Measurements from ENCODE around the gene TOP3A. TPM values are rescaled to one million over a fixed set of nuclear protein-coding genes. Genes with fewer than 3 reads are reported as not detected.

The TOP3A gene
- total RNA-seq, 3 donors from 2014 or later: 27.9 to 39.8 (median 30.1) TPM

DNA sequence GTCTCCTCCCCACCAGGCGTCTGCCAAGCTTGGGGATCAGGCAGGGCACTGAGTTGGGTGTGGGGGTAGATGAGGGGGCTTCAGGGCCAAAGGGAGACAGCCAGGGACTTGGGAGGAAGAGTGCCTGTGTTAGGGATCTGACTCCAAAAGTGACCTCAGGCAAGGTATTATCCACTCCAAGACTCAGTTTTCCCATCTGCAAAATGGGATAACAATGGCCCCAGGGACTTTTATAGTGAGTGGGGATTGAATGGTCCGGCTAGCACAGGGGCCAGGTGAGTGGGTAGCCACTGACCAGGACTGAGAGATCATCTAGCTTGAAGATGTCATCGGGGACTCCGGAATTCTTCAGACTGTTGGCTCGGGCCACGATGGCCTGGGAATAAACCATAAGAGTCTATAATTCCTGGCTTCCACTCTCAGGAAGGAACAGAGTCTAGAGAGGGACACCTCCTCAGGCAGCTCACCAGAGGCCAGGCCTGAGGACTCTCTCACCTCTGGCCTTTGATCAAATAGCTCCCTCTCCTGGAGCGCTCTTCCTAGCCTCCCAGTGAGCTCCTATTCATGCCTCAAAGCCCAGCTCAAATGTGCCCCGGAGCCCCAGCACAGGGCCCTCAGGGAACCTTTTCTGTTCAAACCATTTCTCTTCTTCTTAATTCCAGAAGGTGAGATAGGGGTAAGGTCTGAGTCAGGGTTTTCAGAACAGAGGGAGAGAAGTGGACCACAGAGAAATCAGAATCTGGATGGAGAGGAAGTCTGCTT is 59.7 kb downstream of the TOP3A start:
- TF ChIP-seq, protein P1, sequence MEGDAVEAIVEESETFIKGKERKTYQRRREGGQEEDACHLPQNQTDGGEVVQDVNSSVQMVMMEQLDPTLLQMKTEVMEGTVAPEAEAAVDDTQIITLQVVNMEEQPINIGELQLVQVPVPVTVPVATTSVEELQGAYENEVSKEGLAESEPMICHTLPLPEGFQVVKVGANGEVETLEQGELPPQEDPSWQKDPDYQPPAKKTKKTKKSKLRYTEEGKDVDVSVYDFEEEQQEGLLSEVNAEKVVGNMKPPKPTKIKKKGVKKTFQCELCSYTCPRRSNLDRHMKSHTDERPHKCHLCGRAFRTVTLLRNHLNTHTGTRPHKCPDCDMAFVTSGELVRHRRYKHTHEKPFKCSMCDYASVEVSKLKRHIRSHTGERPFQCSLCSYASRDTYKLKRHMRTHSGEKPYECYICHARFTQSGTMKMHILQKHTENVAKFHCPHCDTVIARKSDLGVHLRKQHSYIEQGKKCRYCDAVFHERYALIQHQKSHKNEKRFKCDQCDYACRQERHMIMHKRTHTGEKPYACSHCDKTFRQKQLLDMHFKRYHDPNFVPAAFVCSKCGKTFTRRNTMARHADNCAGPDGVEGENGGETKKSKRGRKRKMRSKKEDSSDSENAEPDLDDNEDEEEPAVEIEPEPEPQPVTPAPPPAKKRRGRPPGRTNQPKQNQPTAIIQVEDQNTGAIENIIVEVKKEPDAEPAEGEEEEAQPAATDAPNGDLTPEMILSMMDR (IDR thresholded peaks at IDR 0.05): no peak
- DNase-seq (no peak), ATAC-seq (no peak)
- H3K9me3 ChIP-seq: no peaks in the 10 kb centered on the region
- peaks cover 9% of the 10 kb centered on the region for H3K4me1 ChIP-seq (ENCODE audit: low read depth)
- H3K36me3 ChIP-seq (ENCODE audit: low read depth): peaks cover 3% of the 10 kb centered on the region
- intact Hi-C loops (cut with DNase I, micrococcal nuclease): no loop called here
- no peak overlapping the region for H3K4me3 ChIP-seq

DNA sequence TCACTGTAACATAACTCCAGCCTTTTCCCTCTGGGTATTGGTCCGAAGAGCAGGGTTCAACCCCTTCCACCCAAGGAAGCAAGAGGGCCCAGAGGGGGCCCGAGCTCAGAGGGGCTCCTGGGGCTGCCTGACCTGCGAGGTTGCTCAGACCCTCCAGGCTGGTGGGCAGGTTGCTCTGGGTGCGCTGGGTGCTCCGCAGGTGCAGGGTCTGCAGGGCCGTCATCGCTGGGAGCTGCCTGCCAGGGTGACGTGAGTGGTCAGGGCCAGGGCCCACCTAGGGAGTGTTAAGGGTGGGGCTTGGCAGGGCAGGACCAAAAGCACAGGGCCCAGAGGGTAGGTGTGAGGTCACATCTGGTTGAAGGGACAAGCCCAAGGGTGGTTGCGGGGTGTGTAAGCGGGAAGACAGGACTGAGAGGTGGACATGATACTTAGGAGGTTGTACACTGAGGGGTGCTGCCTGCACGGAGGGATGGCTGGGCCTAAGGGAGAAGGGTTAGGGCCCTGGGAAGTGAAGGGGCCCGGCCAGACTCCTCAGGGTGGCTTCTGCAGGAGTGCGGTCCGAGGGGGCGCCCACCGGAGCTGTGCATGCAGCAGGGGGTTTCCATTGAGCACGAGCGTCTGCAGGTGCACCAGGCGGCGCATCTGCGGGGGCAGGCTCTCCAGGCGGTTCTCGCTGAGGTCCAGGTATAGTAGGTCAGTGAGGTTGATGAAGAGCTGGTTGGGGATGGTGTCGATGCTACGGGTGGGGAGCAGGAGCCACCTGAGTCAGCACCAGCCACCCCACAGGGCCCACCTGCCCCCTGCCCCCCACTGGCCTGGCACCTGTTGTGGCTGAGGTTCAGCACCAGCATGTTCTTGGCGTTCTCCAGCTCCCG is 60.6 kb downstream of the TOP3A start:
- H3K9me3 ChIP-seq: no peaks in the 10 kb centered on the region
- H3K4me3 ChIP-seq: no peak overlapping the region
- DNase-seq: no peak
- TF ChIP-seq, protein P1 (IDR thresholded peaks at IDR 0.05): no peak
- intact Hi-C loops (cut with DNase I, micrococcal nuclease): no loop called here
- H3K36me3 ChIP-seq (ENCODE audit: low read depth): peaks cover 3% of the 10 kb centered on the region
- ATAC-seq: no peak
- peaks cover 9% of the 10 kb centered on the region for H3K4me1 ChIP-seq (ENCODE audit: low read depth)

DNA sequence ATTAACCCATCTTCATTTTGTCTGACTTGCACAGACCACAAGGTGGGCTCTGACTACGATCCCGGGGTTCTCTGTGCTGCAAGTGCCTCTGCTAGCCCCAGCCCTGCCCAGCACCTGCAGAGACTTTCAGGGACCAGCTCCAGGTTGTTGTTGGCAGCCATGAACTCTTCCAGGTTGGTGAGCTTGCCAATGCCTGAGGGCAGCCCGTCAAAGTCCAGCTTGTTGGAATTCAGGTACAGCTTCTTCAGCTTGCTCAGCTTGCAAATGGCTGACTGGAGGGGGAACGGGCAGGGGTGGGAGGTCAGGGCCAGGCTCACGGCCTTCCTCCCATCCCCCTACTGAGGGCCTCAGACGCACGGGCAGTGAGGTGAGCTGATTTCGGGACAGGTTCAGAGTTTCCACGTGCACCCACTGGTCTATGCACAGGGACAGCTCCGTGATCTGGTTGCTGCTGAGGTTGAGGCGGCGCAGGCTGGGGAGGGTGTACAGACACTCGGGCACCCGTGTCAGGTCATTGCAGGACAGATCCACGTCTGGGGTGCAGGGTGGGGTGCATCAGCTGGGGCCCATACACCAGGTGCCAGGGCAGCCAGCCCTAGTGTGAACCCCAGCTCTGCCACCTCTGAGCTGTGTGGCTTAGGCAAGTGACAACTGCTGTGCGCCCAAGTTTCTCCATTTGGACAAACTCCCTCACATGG is 61.5 kb downstream of the TOP3A start:
- Histone ChIP-seq H3K36me3 (ENCODE audit: low read depth) (peaks cover 3% of the 10 kb centered on the region), H3K4me3 (no peak overlapping the region), H3K4me1 (ENCODE audit: low read depth) (peaks cover 9% of the 10 kb centered on the region), H3K9me3 (no peaks in the 10 kb centered on the region)
- DNase-seq (no peak), ATAC-seq (no peak)
- intact Hi-C loops (cut with DNase I, micrococcal nuclease): no loop called here
- TF ChIP-seq, protein P1 (IDR thresholded peaks at IDR 0.05): no peak

DNA sequence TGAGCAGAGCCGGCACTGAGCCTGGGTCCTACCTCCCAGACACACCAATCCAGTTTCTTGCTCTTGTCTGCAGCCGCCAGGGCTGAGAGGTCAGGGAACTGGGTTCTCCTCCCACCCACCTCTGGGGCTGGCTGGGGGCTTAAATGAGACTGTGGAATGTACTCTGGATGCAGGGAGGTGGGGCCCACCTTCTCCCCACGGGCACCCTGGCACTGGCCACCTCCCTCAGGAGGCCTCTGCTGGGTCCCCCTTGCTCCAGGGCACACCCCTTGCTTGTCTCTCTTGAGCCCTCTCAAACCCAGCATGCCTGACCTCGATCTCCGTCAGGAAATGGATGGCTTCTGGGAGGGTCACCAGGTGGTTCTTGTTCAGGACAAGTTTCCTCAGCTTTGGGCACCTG is 62.6 kb downstream of the TOP3A start:
- no peak overlapping the region for H3K4me3 ChIP-seq
- ATAC-seq: no peak
- DNase-seq: no peak
- no peaks in the 10 kb centered on the region for H3K9me3 ChIP-seq
- H3K36me3 ChIP-seq (ENCODE audit: low read depth): peaks cover 3% of the 10 kb centered on the region
- H3K4me1 ChIP-seq (ENCODE audit: low read depth): peaks cover 4% of the 10 kb centered on the region
- TF ChIP-seq, protein P1 (IDR thresholded peaks at IDR 0.05): no peak
- intact Hi-C loops (cut with DNase I, micrococcal nuclease): no loop called here

DNA sequence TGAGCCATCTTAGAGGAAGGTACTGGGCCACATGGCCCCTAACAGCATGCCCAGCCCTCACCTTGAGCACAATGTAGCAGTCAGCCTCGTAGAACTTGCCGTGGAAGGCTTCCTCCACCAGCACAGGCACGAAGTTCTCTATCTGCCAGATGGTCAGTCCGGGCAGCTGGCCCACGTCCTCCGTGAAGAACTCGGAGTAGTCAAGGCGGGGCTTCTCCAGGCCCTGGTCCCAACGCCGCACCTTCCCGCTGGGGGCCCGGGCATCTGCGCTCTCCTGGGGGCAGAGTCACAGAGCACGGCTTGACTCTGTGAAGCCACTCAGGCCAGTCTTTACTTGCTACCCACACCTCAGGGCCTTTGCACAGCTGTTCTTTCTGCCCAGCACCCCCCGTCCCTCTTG is 63.6 kb downstream of the TOP3A start:
- DNase-seq: no peak
- no peak for ATAC-seq
- Histone ChIP-seq H3K9me3 (no peaks in the 10 kb centered on the region), H3K4me1 (ENCODE audit: low read depth) (peaks cover 2% of the 10 kb centered on the region), H3K36me3 (ENCODE audit: low read depth) (peaks cover 3% of the 10 kb centered on the region), H3K4me3 (no peak overlapping the region)
- intact Hi-C loops (cut with DNase I, micrococcal nuclease): no loop called here
- TF ChIP-seq, protein P1 (IDR thresholded peaks at IDR 0.05): no peak

Measured in mucosa of descending colon (tissue), 3 donors.